ENCODE results near the gene BCL3.

Gene BCL3

DNA sequence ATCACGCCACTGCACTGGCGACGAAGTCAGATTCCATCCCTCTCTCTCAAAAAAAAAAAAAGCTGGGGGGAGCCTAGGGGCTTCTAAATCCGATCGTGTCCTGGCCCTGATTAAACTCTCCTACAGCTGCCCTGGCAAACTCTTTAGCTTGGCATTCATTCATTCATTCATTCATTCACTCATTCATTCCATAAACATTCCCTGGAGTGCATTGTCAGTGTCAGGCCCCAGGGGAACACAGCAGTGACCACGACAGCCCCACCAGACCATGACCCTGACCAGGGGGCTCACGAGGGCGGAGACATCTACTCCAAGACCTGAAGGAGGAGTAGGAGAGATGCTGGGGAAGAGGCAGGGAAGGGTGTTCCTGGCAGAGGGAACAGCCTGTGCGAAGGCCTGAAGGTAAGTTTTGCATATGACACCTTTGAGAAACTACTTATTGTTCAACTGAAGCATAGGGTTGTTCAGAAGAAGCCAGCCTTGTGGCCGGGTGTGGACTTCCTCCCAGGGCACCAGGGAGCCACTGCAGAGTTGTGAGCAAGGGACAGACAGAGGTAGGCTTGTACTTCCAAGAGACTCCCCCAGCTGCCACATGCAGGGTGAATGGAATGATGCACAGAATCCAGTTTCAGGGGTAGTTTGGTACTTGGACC is 25.1 kb upstream of the BCL3 start:
- POLR2A ChIA-PET = interaction anchor here (0.6 to 3.0 kb wide), 6 partner anchors 30 to 217 kb away, joined by 3 to 34 read pairs (median 4); partner anchors contain the start of genes BCAM and TOMM40
- H3K27ac ChIP-seq (ENCODE audit: extremely low read depth, low read depth, low read length) = no peak overlapping the region
- H3K4me3 ChIP-seq (ENCODE audit: low read depth, low read length) = no peak overlapping the region
- H3K4me1 ChIP-seq (ENCODE audit: control insufficient read depth, insufficient read depth, low read length) = peaks cover 8% of the 10 kb centered on the region
- no peaks in the 10 kb centered on the region for H3K36me3 ChIP-seq (ENCODE audit: control insufficient read depth in 2 of 2, insufficient read depth in 1 of 2, low read length in 2 of 2)
- TF ChIP-seq ZNF132 (tag by site-specific recombination; IDR thresholded peaks at IDR 0.05; ENCODE audit: borderline replicate concordance) (no peak), ZNF24 (tag by site-specific recombination; IDR thresholded peaks at IDR 0.05) (peak; percentile 50; the same call in 1 of the 2 replicates)
- no peaks in the 10 kb centered on the region for H3K9me3 ChIP-seq (ENCODE audit: control insufficient read depth, insufficient read depth, low read depth, low read length)
- CTCF ChIA-PET = interaction anchor here (0.5 to 11.1 kb wide), 59 partner anchors 9 to 618 kb away, joined by 3 to 453 read pairs (median 6); partner anchors contain the start of genes IGSF23 and NECTIN2

DNA sequence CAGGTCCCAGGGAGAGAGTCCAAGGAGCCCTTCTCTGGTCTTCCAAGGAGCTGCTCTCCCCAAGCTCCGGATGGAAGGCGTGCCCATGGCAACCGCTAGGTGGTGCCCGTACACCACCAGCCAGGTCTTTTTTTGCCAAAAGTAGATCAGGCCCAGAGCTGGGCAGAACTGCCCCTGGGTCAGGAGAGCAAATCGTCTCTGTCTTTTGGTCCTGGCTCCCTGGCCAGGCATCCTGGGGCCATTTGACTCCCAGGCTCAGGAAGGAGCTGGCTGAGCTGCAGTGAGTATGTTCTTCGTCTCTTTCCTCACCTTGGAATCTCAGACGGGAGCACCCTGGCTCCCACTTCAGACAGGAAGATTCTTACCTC is 24.6 kb upstream of the BCL3 start:
- Histone ChIP-seq H3K36me3 (ENCODE audit: control insufficient read depth in 2 of 2, insufficient read depth in 1 of 2, low read length in 2 of 2) (no peaks in the 10 kb centered on the region), H3K4me3 (ENCODE audit: low read depth, low read length) (no peak overlapping the region), H3K27ac (ENCODE audit: extremely low read depth, low read depth, low read length) (no peak overlapping the region), H3K9me3 (ENCODE audit: control insufficient read depth, insufficient read depth, low read depth, low read length) (no peaks in the 10 kb centered on the region), H3K4me1 (ENCODE audit: control insufficient read depth, insufficient read depth, low read length) (peaks cover 3% of the 10 kb centered on the region; the same call in 1 of the 2 replicates)
- ChIA-PET CTCF (interaction anchor here (0.6 to 11.1 kb wide), 63 partner anchors 8 to 955 kb away, joined by 3 to 453 read pairs (median 5); partner anchors contain the start of genes IGSF23 and NECTIN2), POLR2A (interaction anchor here (0.8 to 3.0 kb wide), 5 partner anchors 30 to 166 kb away, joined by 3 to 34 read pairs (median 5); partner anchors contain the start of genes BCAM and TOMM40)
- TF ChIP-seq ZNF654 (tag by site-specific recombination; IDR thresholded peaks at IDR 0.05; ENCODE audit: low read depth) = peak; percentile 90
- TF ChIP-seq, protein P1, sequence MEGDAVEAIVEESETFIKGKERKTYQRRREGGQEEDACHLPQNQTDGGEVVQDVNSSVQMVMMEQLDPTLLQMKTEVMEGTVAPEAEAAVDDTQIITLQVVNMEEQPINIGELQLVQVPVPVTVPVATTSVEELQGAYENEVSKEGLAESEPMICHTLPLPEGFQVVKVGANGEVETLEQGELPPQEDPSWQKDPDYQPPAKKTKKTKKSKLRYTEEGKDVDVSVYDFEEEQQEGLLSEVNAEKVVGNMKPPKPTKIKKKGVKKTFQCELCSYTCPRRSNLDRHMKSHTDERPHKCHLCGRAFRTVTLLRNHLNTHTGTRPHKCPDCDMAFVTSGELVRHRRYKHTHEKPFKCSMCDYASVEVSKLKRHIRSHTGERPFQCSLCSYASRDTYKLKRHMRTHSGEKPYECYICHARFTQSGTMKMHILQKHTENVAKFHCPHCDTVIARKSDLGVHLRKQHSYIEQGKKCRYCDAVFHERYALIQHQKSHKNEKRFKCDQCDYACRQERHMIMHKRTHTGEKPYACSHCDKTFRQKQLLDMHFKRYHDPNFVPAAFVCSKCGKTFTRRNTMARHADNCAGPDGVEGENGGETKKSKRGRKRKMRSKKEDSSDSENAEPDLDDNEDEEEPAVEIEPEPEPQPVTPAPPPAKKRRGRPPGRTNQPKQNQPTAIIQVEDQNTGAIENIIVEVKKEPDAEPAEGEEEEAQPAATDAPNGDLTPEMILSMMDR (tag by site-specific recombination; IDR thresholded peaks at IDR 0.05) = peak; percentile 90
- 0 out of 2 replicates have a peak, but pooled peaks have one; percentile 25 for TF ChIP-seq SP7 (tag by site-specific recombination; IDR thresholded peaks at IDR 0.05)
- TF ChIP-seq, protein P2, sequence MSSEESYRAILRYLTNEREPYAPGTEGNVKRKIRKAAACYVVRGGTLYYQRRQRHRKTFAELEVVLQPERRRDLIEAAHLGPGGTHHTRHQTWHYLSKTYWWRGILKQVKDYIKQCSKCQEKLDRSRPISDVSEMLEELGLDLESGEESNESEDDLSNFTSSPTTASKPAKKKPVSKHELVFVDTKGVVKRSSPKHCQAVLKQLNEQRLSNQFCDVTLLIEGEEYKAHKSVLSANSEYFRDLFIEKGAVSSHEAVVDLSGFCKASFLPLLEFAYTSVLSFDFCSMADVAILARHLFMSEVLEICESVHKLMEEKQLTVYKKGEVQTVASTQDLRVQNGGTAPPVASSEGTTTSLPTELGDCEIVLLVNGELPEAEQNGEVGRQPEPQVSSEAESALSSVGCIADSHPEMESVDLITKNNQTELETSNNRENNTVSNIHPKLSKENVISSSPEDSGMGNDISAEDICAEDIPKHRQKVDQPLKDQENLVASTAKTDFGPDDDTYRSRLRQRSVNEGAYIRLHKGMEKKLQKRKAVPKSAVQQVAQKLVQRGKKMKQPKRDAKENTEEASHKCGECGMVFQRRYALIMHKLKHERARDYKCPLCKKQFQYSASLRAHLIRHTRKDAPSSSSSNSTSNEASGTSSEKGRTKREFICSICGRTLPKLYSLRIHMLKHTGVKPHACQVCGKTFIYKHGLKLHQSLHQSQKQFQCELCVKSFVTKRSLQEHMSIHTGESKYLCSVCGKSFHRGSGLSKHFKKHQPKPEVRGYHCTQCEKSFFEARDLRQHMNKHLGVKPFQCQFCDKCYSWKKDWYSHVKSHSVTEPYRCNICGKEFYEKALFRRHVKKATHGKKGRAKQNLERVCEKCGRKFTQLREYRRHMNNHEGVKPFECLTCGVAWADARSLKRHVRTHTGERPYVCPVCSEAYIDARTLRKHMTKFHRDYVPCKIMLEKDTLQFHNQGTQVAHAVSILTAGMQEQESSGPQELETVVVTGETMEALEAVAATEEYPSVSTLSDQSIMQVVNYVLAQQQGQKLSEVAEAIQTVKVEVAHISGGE (tag by site-specific recombination; conservative IDR thresholded peaks at IDR 0.05; ENCODE audit: low read depth) = no peak
- TF ChIP-seq ZEB2 (tag by site-specific recombination; IDR thresholded peaks at IDR 0.05) = 0 out of 2 replicates have a peak, but pooled peaks have one; percentile 33
- peak; percentile 42; the same call in 1 of the 2 replicates for TF ChIP-seq ZXDB (tag by site-specific recombination; IDR thresholded peaks at IDR 0.05)
- TF ChIP-seq ZNF660 (tag by site-specific recombination; IDR thresholded peaks at IDR 0.05) = 0 out of 2 replicates have a peak, but pooled peaks have one; percentile 60
- TF ChIP-seq, protein P3, sequence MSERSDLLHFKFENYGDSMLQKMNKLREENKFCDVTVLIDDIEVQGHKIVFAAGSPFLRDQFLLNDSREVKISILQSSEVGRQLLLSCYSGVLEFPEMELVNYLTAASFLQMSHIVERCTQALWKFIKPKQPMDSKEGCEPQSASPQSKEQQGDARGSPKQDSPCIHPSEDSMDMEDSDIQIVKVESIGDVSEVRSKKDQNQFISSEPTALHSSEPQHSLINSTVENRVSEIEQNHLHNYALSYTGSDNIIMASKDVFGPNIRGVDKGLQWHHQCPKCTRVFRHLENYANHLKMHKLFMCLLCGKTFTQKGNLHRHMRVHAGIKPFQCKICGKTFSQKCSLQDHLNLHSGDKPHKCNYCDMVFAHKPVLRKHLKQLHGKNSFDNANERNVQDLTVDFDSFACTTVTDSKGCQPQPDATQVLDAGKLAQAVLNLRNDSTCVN (tag by site-specific recombination; optimal IDR thresholded peaks at IDR 0.05) = no peak
- TF ChIP-seq ZSCAN30 (tag by site-specific recombination; IDR thresholded peaks at IDR 0.05) = peak; percentile 70

DNA sequence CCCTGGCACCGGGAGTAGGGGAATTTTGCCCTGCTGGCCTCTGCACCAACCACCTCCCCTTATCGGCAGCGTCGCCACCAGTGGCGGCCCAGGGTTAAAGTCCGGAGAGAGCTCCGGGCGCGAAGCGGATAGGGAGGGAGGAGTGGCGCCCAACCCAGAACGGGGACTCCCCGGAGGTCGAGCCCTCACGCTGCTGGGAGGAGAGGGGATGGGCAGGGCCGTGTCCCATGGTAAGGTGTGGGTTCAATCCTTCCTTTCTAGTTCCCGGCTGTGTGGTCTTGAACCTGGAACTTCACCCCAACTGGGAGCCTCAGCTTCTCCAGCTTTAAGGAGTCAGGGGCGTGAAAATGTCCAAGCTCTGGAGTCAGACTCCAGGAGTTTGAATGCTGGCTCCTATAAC is 23.3 kb upstream of the BCL3 start:
- ChIA-PET CTCF (interaction anchor here (1.4 to 11.1 kb wide), 15 partner anchors 13 to 165 kb away, joined by 3 to 453 read pairs (median 15); no protein-coding TSS in a partner anchor), POLR2A (interaction anchor here (3.0 kb wide), 1 partner anchor 28 kb away, joined by 9 read pairs; no protein-coding TSS in a partner anchor)
- H3K4me3 ChIP-seq (ENCODE audit: low read depth, low read length) = no peak overlapping the region
- H3K9me3 ChIP-seq (ENCODE audit: control insufficient read depth, insufficient read depth, low read depth, low read length) = no peaks in the 10 kb centered on the region
- no peak overlapping the region for H3K27ac ChIP-seq (ENCODE audit: extremely low read depth, low read depth, low read length)
- no peaks in the 10 kb centered on the region for H3K36me3 ChIP-seq (ENCODE audit: control insufficient read depth in 2 of 2, insufficient read depth in 1 of 2, low read length in 2 of 2)
- 0 out of 2 replicates have a peak, but pooled peaks cover 2% of the 10 kb centered on the region for H3K4me1 ChIP-seq (ENCODE audit: control insufficient read depth, insufficient read depth, low read length)
- TF ChIP-seq KLF10 (tag by site-specific recombination; IDR thresholded peaks at IDR 0.05) (no peak), SP7 (tag by site-specific recombination; IDR thresholded peaks at IDR 0.05) (no peak), ZNF843 (tag by site-specific recombination; IDR thresholded peaks at IDR 0.05) (no peak), ZNF596 (tag by site-specific recombination; IDR thresholded peaks at IDR 0.05) (no peak), ZBTB48 (tag by site-specific recombination; IDR thresholded peaks at IDR 0.05) (no peak), ZNF211 (tag by site-specific recombination; IDR thresholded peaks at IDR 0.05; ENCODE audit: low read depth) (no peak), ZNF354C (tag by site-specific recombination; IDR thresholded peaks at IDR 0.05; ENCODE audit: borderline replicate concordance, low read depth) (no peak), ZBTB7A (tag by site-specific recombination; IDR thresholded peaks at IDR 0.05; ENCODE audit: low read depth) (no peak), ZNF555 (tag by site-specific recombination; conservative IDR thresholded peaks at IDR 0.05) (no peak), ZNF785 (tag by site-specific recombination; IDR thresholded peaks at IDR 0.05) (no peak)
- TF ChIP-seq, protein P4, sequence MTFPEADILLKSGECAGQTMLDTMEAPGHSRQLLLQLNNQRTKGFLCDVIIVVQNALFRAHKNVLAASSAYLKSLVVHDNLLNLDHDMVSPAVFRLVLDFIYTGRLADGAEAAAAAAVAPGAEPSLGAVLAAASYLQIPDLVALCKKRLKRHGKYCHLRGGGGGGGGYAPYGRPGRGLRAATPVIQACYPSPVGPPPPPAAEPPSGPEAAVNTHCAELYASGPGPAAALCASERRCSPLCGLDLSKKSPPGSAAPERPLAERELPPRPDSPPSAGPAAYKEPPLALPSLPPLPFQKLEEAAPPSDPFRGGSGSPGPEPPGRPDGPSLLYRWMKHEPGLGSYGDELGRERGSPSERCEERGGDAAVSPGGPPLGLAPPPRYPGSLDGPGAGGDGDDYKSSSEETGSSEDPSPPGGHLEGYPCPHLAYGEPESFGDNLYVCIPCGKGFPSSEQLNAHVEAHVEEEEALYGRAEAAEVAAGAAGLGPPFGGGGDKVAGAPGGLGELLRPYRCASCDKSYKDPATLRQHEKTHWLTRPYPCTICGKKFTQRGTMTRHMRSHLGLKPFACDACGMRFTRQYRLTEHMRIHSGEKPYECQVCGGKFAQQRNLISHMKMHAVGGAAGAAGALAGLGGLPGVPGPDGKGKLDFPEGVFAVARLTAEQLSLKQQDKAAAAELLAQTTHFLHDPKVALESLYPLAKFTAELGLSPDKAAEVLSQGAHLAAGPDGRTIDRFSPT (tag by site-specific recombination; IDR thresholded peaks at IDR 0.05) = no peak
